Fibroblast of lung (primary cell): Measurements from ENCODE around the gene PDCD1LG2. TPM values are rescaled to one million over a fixed set of nuclear protein-coding genes. Genes with fewer than 3 reads are reported as not detected.

ENCODE experiments used
- DNase-seq, 2 donors: peaks; one replicate each; pipeline versions ENCODE4 v3.0.0 to v3.0.0-alpha.2; 2010; ENCODE audit warnings: low read depth in 2 of 2
- H2AFZ ChIP-seq: 2 replicates; pipeline ENCODE4 v1.5.1; 2012; ENCODE audit warnings: low read length, control low read depth, inconsistent platforms
- H3K27ac ChIP-seq: 2 replicates; pipeline ENCODE4 v1.5.1; 2011; ENCODE audit warnings: low read length, control low read depth; ENCODE audit not compliant: insufficient read depth
- H3K27me3 ChIP-seq: 2 replicates; pipeline ENCODE4 v1.5.1; 2011; ENCODE audit warnings: mild to moderate bottlenecking, low read length; ENCODE audit not compliant: control insufficient read depth, insufficient read depth
- H3K36me3 ChIP-seq: 2 replicates; pipeline ENCODE4 v1.5.1; 2011; ENCODE audit warnings: low read length; ENCODE audit not compliant: control insufficient read depth, insufficient read depth
- H3K4me1 ChIP-seq: 2 replicates; pipeline ENCODE4 v1.5.1; 2011; ENCODE audit warnings: low read length; ENCODE audit not compliant: control insufficient read depth, insufficient read depth; ENCODE audit errors: extremely low read depth
- H3K4me2 ChIP-seq: 2 replicates; pipeline ENCODE4 v1.5.1; 2011; ENCODE audit warnings: low read length, control low read depth; ENCODE audit not compliant: insufficient read depth; ENCODE audit errors: extremely low read depth
- H3K4me3 ChIP-seq, 4 experiments: fragments of 200-600 bp in 1 of 4; sonication (generic) in 1 of 4; replicated peaks in 1 of 4; 2 replicates each; pipeline ENCODE4 v1.5.1; 2011 to 2016; ENCODE audit warnings: low read length in 4 of 4, low read depth in 3 of 4, mild to moderate bottlenecking in 3 of 4, control low read depth in 2 of 4, inconsistent platforms in 1 of 4, mixed read lengths in 1 of 4; ENCODE audit not compliant: insufficient read depth in 1 of 4; ENCODE audit errors: control extremely low read depth in 1 of 4
- H3K79me2 ChIP-seq: 2 replicates; pipeline ENCODE4 v1.5.1; 2012; ENCODE audit warnings: mild to moderate bottlenecking, low read length, inconsistent platforms; ENCODE audit not compliant: control insufficient read depth, insufficient read depth
- H3K9ac ChIP-seq: 2 replicates; pipeline ENCODE4 v1.5.1; 2011; ENCODE audit warnings: mild to moderate bottlenecking, low read length, control low read depth; ENCODE audit not compliant: insufficient read depth
- H3K9me3 ChIP-seq: 2 replicates; pipeline ENCODE4 v1.5.1; 2012; ENCODE audit warnings: low read depth, low read length; ENCODE audit not compliant: control insufficient read depth, insufficient read depth
- H4K20me1 ChIP-seq: 2 replicates; pipeline ENCODE4 v1.5.1; 2011; ENCODE audit warnings: low read length; ENCODE audit not compliant: control insufficient read depth, insufficient read depth; ENCODE audit errors: extremely low read depth
- EZH2 ChIP-seq: IDR thresholded peaks from 2 replicates; pipeline ENCODE4 v1.5.1; 2012; ENCODE audit warnings: low read length, control low read depth, mild to moderate bottlenecking; ENCODE audit errors: missing control alignments
- polyA plus RNA-seq, 2 donors: library from polyadenylated mRNA; depleted of rRNA in 1 of 2; stranded (reverse) in 1 of 2; unstranded in 1 of 2; fragments of >200 nt; gene quantifications; 2 replicates each; pipeline ENCODE4 v1.2.1, GENCODE V29; 2011 to 2012; ENCODE audit warnings: missing spikeins in 1 of 2
- total RNA-seq: library from RNA; depleted of rRNA; stranded (reverse); fragments of >200 nt; gene quantifications from 2 replicates; pipeline ENCODE4 v1.2.1, GENCODE V29; 2014
- TF ChIP-seq, protein P1 (sequence below), 2 donors: IDR thresholded peaks in 1 of 2; conservative IDR thresholded peaks in 1 of 2; 1 replicate in 1 of 2; 2 replicates in 1 of 2; pipeline ENCODE4 v1.5.1; 2011 to 2012; ENCODE audit warnings: low read length in 2 of 2, control low read depth in 1 of 2, inconsistent platforms in 1 of 2, low read depth in 1 of 2, mild to moderate bottlenecking in 1 of 2

PDCD1LG2 gene
- total and polyA plus RNA-seq, 2 donors (not counting 1 experiment from before 2014, with no cell fraction given): 6.9 to 16.9 TPM

DNA sequence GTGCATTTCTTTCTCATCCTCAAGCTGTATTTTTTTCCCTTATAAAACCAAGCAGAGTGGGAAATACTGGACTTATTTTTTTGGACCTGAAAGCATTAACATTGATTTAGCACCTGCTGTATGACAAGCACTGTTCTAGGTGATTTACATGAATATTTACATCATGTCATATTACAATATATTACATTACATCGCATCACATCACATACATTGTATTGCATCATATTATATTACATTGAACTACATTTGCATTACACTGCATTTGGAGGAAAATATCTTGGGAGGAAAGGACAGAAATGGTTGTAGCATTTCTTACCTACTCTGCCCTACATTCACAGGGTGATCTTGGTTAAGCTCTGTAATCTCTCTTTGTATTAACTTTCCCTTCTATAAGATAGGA is 11.2 kb upstream of the PDCD1LG2 start:
- Histone ChIP-seq H3K27ac (no peak overlapping the region), H3K4me3 (no peak overlapping the region), H3K36me3 (no peaks in the 10 kb centered on the region), H3K4me2 (no peak overlapping the region), H3K9me3 (no peaks in the 10 kb centered on the region), H3K79me2 (no peaks in the 10 kb centered on the region), H3K9ac (no peak overlapping the region), H2AFZ (no peak overlapping the region), H3K27me3 (no peaks in the 10 kb centered on the region), H4K20me1 (no peaks in the 10 kb centered on the region), H3K4me1 (peaks cover 5% of the 10 kb centered on the region)
- TF ChIP-seq EZH2: no peak
- TF ChIP-seq, protein P1, sequence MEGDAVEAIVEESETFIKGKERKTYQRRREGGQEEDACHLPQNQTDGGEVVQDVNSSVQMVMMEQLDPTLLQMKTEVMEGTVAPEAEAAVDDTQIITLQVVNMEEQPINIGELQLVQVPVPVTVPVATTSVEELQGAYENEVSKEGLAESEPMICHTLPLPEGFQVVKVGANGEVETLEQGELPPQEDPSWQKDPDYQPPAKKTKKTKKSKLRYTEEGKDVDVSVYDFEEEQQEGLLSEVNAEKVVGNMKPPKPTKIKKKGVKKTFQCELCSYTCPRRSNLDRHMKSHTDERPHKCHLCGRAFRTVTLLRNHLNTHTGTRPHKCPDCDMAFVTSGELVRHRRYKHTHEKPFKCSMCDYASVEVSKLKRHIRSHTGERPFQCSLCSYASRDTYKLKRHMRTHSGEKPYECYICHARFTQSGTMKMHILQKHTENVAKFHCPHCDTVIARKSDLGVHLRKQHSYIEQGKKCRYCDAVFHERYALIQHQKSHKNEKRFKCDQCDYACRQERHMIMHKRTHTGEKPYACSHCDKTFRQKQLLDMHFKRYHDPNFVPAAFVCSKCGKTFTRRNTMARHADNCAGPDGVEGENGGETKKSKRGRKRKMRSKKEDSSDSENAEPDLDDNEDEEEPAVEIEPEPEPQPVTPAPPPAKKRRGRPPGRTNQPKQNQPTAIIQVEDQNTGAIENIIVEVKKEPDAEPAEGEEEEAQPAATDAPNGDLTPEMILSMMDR (conservative IDR thresholded peaks at IDR 0.05 in 1 of 2, IDR thresholded peaks at IDR 0.05 in 1 of 2; ENCODE audit: low read depth in 1 of 2, low read length in 2 of 2): no peak
- peak in 1 of 2 donors; percentile 6 for DNase-seq

DNA sequence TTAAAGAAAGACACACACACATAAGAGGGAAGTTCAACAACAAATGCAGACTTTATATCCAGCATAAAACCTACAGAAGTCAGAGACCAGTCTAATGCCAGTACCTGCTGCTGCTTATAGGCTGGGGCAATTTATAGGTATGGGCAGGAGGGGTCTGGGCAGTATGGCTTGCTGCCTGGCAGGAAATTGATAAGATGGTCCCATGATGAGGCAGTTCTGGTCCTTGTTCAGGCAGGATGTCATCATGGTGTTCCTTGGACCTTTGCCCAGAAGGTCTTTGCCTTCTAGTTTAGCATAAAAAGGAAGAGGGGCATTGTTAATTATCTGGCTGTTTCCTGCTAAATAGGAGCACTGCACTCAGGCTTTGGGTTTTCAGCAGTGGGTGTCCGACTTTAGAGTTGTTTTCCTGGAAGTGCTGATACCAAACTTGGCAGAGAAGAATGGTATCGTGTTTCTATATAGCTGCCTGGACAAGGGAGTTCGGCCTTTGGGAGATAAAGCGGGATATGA is 10.4 kb upstream of the PDCD1LG2 start:
- no peaks in the 10 kb centered on the region for H3K9me3 ChIP-seq
- no peak overlapping the region for H3K4me2 ChIP-seq
- no peaks in the 10 kb centered on the region for H3K27me3 ChIP-seq
- H3K36me3 ChIP-seq: no peaks in the 10 kb centered on the region
- no peaks in the 10 kb centered on the region for H4K20me1 ChIP-seq
- H3K27ac ChIP-seq: no peak overlapping the region
- H3K4me1 ChIP-seq: peaks cover 4% of the 10 kb centered on the region
- no peak overlapping the region for H3K4me3 ChIP-seq
- H3K79me2 ChIP-seq: no peaks in the 10 kb centered on the region
- no peak overlapping the region for H2AFZ ChIP-seq
- TF ChIP-seq, protein P1 (conservative IDR thresholded peaks at IDR 0.05 in 1 of 2, IDR thresholded peaks at IDR 0.05 in 1 of 2; ENCODE audit: low read depth in 1 of 2, low read length in 2 of 2): no peak
- no peak for TF ChIP-seq EZH2
- no peak overlapping the region for H3K9ac ChIP-seq
- DNase-seq: peak; percentile 61 to 63

- H3K27ac ChIP-seq: no peak overlapping the region
- no peaks in the 10 kb centered on the region for H3K79me2 ChIP-seq
- no peak overlapping the region for H2AFZ ChIP-seq
- peaks cover 4% of the 10 kb centered on the region for H3K4me1 ChIP-seq
- no peaks in the 10 kb centered on the region for H3K27me3 ChIP-seq
- TF ChIP-seq, protein P1 (conservative IDR thresholded peaks at IDR 0.05 in 1 of 2, IDR thresholded peaks at IDR 0.05 in 1 of 2; ENCODE audit: low read depth in 1 of 2, low read length in 2 of 2): no peak
- no peak for TF ChIP-seq EZH2
- no peaks in the 10 kb centered on the region for H3K9me3 ChIP-seq
- no peaks in the 10 kb centered on the region for H4K20me1 ChIP-seq
- peak; percentile 86 to 94 for DNase-seq
- no peak overlapping the region for H3K9ac ChIP-seq
- H3K36me3 ChIP-seq: no peaks in the 10 kb centered on the region
- H3K4me2 ChIP-seq: no peak overlapping the region
- no peak overlapping the region for H3K4me3 ChIP-seq
These were observed 9.7 kb upstream of the PDCD1LG2 start for GRCh38 chr9:5500441-5501235.
